Omental fat pad (tissue), 4 donors: ENCODE measurements around the gene RIOK3. TPM values are rescaled to one million over a fixed set of nuclear protein-coding genes. Genes with fewer than 3 reads are reported as not detected.

Experiments
- ATAC-seq: fragments of 150-250 bp; one replicate; pipeline ENCODE4 v1.9.1; 2016; ENCODE audit warnings: mild to moderate bottlenecking, moderate library complexity; ENCODE audit not compliant: low FRiP score
- DNase-seq: peaks from one replicate; pipeline ENCODE4 v3.0.0-alpha.2; 2019; ENCODE audit warnings: low spot score
- CTCF ChIP-seq, 3 donors: fragments of 450-650 bp; IDR thresholded peaks; one replicate each; pipeline ENCODE4 v1.5.1; 2016 to 2017; ENCODE audit warnings: antibody characterized with exemption in 3 of 3, mild to moderate bottlenecking in 3 of 3, moderate library complexity in 2 of 3
- total RNA-seq, 4 donors: library from RNA; depleted of rRNA; stranded (reverse); fragments of >200 nt; gene quantifications; one replicate each; pipeline ENCODE4 v1.1.0, GENCODE V29; 2016

The RIOK3 gene
- total RNA-seq, 4 donors from 2014 or later: 45.3 to 88.1 (median 65.3) TPM

DNA sequence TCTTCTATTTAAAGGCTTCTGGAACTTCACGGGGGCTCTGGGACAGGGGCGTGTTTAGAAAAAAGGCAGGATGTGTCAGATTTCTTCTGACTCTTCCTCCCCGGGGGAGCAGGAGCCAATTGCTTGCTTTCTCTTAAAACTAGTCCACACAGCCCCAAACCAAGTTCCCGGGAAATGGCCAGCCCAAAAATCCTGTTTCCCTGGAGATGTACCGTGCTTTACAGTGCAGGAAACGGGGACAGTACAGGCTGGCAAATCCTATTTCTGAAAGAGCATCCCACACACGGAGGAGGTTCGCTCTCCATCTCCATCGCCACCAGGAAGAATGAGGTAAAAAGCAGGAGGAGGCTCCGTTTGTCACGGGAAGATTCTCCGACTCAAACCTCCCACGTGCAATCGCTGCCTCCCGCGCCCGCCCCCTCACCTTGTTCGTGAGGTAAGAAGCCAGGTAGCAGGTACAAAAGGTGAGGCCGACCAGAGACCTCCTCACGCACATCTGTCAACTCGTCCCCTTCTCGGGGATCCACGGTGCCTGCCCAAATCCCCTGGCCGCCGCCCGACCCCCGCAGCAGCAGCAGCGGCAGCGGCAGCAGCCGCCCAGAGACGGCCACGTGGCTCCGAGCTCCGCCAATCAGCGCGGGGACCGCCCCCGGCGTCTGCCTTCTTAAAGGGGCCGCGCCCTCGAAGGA lies 15.6 kb upstream of the RIOK3 start:
- ATAC-seq (peak; percentile 93), DNase-seq (peak; percentile 71)
- no peak for TF ChIP-seq CTCF (IDR thresholded peaks at IDR 0.05)

DNA sequence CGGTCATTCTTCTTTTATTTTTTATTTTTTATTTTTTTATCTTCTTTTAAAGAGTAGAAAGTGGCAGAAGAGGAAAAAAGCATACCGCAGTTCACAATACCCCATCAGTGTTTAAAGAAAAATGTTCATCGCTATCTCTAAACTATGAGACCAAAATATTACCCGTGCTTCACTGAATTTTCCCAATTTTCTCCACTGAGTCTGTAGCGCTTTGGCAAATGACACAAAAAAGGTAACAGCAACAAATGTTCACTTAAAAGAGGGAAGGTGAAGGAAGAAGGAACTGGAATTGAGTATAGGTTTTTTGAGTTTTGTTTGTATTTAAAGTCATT lies 15.1 kb upstream of the RIOK3 start:
- no peak for DNase-seq
- no peak for ATAC-seq
- TF ChIP-seq CTCF (IDR thresholded peaks at IDR 0.05): no peak

DNA sequence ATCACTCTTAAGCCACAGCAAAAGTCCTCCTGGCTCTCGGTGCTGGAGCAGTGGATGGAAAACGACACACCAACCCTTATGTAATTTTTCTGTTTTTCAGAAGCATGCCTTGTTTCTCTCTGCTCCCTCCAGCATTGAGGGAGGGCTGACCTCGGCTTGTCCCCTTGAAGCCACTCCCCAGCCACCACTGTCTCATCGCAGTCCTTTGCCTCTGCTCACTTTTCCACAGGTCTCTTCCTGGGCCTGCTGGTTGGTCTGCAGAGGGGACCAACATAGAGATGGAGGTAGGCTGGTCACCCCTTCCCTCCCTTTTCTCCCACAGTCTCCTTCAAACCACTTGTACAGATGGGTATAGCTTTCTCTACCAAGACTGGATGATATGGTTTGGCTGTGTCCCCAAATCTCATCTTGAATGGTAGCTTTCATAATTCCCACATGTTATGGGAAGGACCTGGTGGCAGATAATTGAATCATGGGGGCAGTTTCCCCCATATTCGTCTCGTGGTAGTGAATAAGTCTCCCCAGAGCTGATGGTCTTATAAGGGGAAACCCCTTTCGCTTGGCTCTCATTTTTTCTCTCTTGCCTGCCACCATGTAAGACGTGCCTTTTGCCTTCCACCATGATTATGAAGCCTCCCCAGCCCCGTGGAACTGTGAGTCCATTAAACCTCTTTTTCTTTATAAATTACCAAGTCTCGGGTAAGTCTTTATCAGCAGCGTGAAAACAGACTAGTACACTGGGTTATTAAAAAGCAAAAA lies 14.3 kb upstream of the RIOK3 start:
- DNase-seq: no peak
- ATAC-seq: no peak
- no peak for TF ChIP-seq CTCF (IDR thresholded peaks at IDR 0.05)

- DNase-seq (no peak), ATAC-seq (no peak)
- no peak for TF ChIP-seq CTCF (IDR thresholded peaks at IDR 0.05)
Observed at GRCh38 chr18:23440131-23440530, 13.0 kb upstream of the RIOK3 start.

DNA sequence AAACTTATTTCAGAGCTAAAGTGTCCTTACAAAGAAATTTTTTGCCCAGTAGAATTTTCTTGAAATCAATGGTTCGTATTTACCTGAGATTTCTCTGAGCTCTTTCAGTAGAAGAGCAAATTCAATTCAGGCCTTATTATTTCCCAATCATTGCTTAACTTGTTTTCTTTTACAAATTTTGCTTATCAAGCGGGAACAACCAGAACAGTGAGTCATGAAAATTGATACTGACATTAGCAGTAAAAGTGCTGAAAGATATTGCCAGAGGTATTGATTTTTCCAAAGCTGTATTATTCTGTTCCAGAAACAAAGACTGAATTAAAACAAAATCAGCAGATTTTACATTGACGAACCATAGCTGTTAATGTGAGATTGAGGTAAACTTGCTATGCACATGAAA lies 10.1 kb upstream of the RIOK3 start:
- ATAC-seq (no peak), DNase-seq (no peak)
- no peak for TF ChIP-seq CTCF (IDR thresholded peaks at IDR 0.05)

DNA sequence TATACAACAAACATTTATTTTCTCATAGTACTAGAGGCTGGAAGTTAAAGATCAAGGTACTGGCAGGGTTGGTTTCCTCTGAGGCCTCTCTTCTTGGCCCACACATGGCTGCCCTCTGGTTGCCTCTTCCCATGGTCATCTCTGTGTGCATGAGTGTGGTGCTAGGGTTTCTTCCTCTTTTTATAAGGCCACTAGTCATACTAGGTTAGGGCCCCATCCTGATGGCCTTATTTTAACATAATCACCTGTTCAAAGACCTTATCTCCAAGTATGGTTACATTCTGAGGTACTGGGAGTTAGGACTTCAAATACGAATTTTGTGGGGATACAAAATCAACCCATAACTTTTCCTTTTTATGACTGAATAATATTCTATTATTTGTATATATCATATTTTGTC lies 4.8 kb upstream of the RIOK3 start:
- DNase-seq: no peak
- no peak for ATAC-seq
- no peak for TF ChIP-seq CTCF (IDR thresholded peaks at IDR 0.05)

DNA sequence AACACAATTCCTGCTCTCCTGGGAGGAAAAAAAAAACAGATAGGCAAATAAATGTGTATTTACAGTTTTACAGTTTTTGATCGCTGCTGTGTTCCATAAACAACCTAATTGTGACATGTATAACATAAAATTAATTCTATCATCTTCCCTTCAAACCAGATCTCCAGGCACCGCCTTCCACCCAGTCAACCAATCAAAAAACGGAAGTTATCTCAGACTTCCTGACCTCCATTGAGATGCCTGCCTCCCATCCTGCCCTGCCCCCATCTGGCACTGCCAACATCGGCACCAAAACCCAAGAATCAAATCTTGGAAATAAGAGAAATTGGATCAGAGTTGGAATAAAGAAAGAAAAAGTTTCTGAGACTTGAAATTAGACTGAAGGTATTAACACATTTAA lies 3.1 kb upstream of the RIOK3 start:
- DNase-seq (no peak), ATAC-seq (no peak)
- TF ChIP-seq CTCF (IDR thresholded peaks at IDR 0.05): no peak
